ENCODE data around the gene TSPAN31. TPM values are rescaled to one million over a fixed set of nuclear protein-coding genes. Genes with fewer than 3 reads are reported as not detected.

TSPAN31 gene
- total RNA-seq, 2 experiments from 2014 or later = 21.8 to 23.0 TPM

GRCh38 chr12:57780284-57780897 lies 35.6 kb downstream of the TSPAN31 start:
- no peak for DNase-seq
- ChIA-PET CTCF (interaction anchor here (1.3 to 4.2 kb wide), 4 partner anchors 8 to 24 kb away, joined by 7 to 39 read pairs (median 10); partner anchors contain the start of genes EEF1AKMT3 and METTL1), POLR2A (interaction anchor here (1.0 to 2.0 kb wide), 3 partner anchors 8 to 118 kb away, joined by 3 to 11 read pairs (median 4); partner anchors contain the start of genes EEF1AKMT3, METTL1 and TSPAN31)
- H3K27ac Mint-ChIP-seq = peak overlapping the region; percentile 87
- H3K27me3 Mint-ChIP-seq = no peaks in the 10 kb centered on the region
- peaks cover 23% of the 10 kb centered on the region for H3K36me3 Mint-ChIP-seq (ENCODE audit: low read depth)
- no peak overlapping the region for H3K4me3 Mint-ChIP-seq
- H3K4me1 Mint-ChIP-seq = peaks cover 50% of the 10 kb centered on the region
- no peaks in the 10 kb centered on the region for H3K9me3 Mint-ChIP-seq

- H3K4me1 Mint-ChIP-seq = peaks cover 47% of the 10 kb centered on the region
- peak overlapping the region; percentile 87 for H3K27ac Mint-ChIP-seq
- H3K36me3 Mint-ChIP-seq (ENCODE audit: low read depth) = peaks cover 27% of the 10 kb centered on the region
- H3K27me3 Mint-ChIP-seq = no peaks in the 10 kb centered on the region
- POLR2A ChIA-PET = interaction anchor here (0.7 to 2.0 kb wide), 8 partner anchors 9 to 118 kb away, joined by 3 to 11 read pairs (median 4); partner anchors contain the start of genes CDK4, CTDSP2, EEF1AKMT3 and METTL1
- DNase-seq = no peak
- CTCF ChIA-PET = interaction anchor here (0.7 to 4.2 kb wide), 14 partner anchors 9 to 155 kb away, joined by 3 to 39 read pairs (median 4); partner anchors contain the start of genes CDK4, CTDSP2, CYP27B1 and EEF1AKMT3
- H3K4me3 Mint-ChIP-seq = peak overlapping the region; percentile 0
- H3K9me3 Mint-ChIP-seq = no peaks in the 10 kb centered on the region
These were observed 36.4 kb downstream of the TSPAN31 start for GRCh38 chr12:57781244-57781643.

GRCh38 chr12:57781801-57782200 lies 37.0 kb downstream of the TSPAN31 start:
- H3K9me3 Mint-ChIP-seq = no peaks in the 10 kb centered on the region
- peak overlapping the region; percentile 0 for H3K4me3 Mint-ChIP-seq
- peak overlapping the region; percentile 87 for H3K27ac Mint-ChIP-seq
- no peak for DNase-seq
- ChIA-PET POLR2A (interaction anchor here (0.7 to 2.0 kb wide), 7 partner anchors 10 to 117 kb away, joined by 3 to 11 read pairs (median 4); partner anchors contain the start of genes CDK4, CTDSP2, EEF1AKMT3 and METTL1), CTCF (interaction anchor here (0.7 to 4.2 kb wide), 14 partner anchors 9 to 154 kb away, joined by 3 to 39 read pairs (median 4); partner anchors contain the start of genes CDK4, CTDSP2, CYP27B1 and EEF1AKMT3)
- no peaks in the 10 kb centered on the region for H3K27me3 Mint-ChIP-seq
- peaks cover 30% of the 10 kb centered on the region for H3K36me3 Mint-ChIP-seq (ENCODE audit: low read depth)
- peaks cover 47% of the 10 kb centered on the region for H3K4me1 Mint-ChIP-seq

DNA sequence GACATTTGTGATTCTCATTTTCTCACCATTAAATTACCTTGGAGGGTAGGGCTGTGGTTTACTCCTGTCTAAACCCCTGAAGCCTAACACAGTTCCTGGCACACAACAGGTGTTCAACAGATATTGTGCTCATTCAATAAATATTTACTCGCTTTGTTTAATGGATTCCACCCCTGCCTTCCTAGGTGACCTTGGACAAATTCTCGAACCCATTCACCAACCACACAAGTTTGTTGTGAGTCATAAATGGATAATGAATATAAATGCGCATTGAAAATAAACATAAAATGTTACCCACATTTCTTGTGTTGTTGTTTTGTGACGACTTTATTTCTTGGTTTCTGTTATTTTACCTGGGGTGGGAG lies 37.4 kb downstream of the TSPAN31 start:
- Mint-ChIP-seq H3K4me1 (peaks cover 47% of the 10 kb centered on the region), H3K9me3 (no peaks in the 10 kb centered on the region), H3K36me3 (ENCODE audit: low read depth) (peaks cover 33% of the 10 kb centered on the region), H3K27me3 (no peaks in the 10 kb centered on the region), H3K27ac (peak overlapping the region; percentile 87), H3K4me3 (peak overlapping the region; percentile 99)
- CTCF ChIA-PET = interaction anchor here (0.9 to 2.8 kb wide), 12 partner anchors 10 to 126 kb away, joined by 4 to 32 read pairs (median 7); partner anchors contain the start of genes CYP27B1, EEF1AKMT3 and METTL1
- DNase-seq = no peak
- POLR2A ChIA-PET = interaction anchor here (0.9 to 2.4 kb wide), 13 partner anchors 10 to 159 kb away, joined by 4 to 15 read pairs (median 5); partner anchors contain the start of genes ATP23, CTDSP2, CYP27B1 and EEF1AKMT3

DNA sequence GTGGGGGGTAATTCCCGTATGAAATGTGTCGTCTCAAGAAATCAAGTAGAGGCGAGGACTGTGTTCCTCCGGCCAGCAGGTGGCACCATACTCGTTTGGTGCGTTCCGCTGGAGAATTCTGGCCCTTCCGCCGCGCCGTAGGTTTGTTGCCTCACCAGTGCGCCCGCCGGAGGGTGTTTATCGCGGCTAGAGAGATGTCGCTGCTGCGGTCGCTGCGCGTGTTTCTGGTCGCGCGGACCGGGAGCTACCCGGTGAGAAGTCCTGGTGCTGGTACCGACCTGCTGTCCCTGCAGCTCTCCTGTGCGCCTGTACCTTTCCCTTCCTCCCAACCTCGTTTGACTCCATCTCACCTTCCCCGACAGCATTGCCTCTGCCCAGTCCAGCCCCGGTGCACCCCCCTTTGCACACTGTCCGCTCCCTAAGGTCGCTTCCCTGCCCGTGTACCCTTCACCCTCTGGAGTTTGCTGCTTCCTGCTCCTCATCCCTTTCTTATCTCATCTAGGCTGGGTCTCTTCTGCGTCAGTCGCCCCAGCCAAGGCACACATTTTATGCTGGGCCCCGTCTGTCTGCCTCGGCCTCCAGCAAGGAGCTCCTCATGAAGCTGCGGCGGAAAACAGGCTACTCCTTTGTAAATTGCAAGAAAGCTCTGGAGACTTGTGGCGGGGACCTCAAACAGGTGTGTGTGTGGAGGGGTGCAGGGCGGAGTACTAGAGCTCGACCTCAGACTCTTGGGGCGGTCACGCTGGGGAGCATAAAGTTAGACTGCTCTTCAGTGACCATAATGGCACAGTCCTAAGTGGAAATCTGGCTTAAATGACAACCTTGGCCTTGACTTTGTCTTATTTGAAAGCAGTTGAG lies 38.0 kb downstream of the TSPAN31 start, which contains the start of gene TSFM:
Gene TSFM (plus strand): TSS at position 180 of the 858 bp plus-strand sequence. CDS start 15 bp downstream, at position 195.
- DNase-seq = peak; percentile 97
- POLR2A ChIA-PET = interaction anchor here (0.7 to 2.4 kb wide), 20 partner anchors 9 to 304 kb away, joined by 3 to 15 read pairs (median 5); partner anchors contain the start of genes ATP23, CTDSP2, CYP27B1 and EEF1AKMT3
- no peaks in the 10 kb centered on the region for H3K9me3 Mint-ChIP-seq
- peaks cover 47% of the 10 kb centered on the region for H3K4me1 Mint-ChIP-seq
- no peaks in the 10 kb centered on the region for H3K27me3 Mint-ChIP-seq
- CTCF ChIA-PET = interaction anchor here (0.7 to 2.8 kb wide), 20 partner anchors 9 to 154 kb away, joined by 3 to 32 read pairs (median 6); partner anchors contain the start of genes CTDSP2, CYP27B1, EEF1AKMT3 and METTL1
- H3K36me3 Mint-ChIP-seq (ENCODE audit: low read depth) = peaks cover 38% of the 10 kb centered on the region
- H3K4me3 Mint-ChIP-seq = peak within 1 kb of the TSS; percentile 99
- H3K27ac Mint-ChIP-seq = peak within 1 kb of the TSS; percentile 87

DNA sequence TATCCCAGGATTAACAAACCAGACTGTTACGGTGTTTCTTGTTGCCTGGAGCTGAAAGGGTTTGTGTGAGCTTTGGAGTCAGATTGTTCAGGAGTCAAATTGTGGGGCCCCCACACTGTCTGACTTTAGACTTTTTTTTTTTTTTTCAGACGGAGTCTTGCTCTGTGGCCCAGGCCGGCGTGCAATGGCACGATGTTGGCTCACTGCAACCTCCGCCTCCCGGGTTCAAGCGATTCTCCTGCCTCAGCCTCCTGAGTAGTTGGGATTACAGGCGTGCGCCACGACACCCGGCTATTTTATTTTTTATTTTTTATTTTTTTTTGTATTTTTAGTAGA lies 38.6 kb downstream of the TSPAN31 start:
- Mint-ChIP-seq H3K4me1 (peaks cover 46% of the 10 kb centered on the region), H3K4me3 (peak overlapping the region; percentile 99), H3K27ac (peak overlapping the region; percentile 87), H3K9me3 (no peaks in the 10 kb centered on the region), H3K36me3 (ENCODE audit: low read depth) (peaks cover 40% of the 10 kb centered on the region), H3K27me3 (no peaks in the 10 kb centered on the region)
- no peak for DNase-seq
- POLR2A ChIA-PET = interaction anchor here (0.7 to 2.4 kb wide), 20 partner anchors 10 to 304 kb away, joined by 3 to 15 read pairs (median 5); partner anchors contain the start of genes ATP23, CTDSP2, CYP27B1 and EEF1AKMT3
- CTCF ChIA-PET = interaction anchor here (0.9 to 2.8 kb wide), 16 partner anchors 9 to 154 kb away, joined by 3 to 32 read pairs (median 7); partner anchors contain the start of genes CTDSP2, CYP27B1, EEF1AKMT3 and METTL1

- no peaks in the 10 kb centered on the region for H3K27me3 Mint-ChIP-seq
- no peak for DNase-seq
- H3K4me3 Mint-ChIP-seq = peak overlapping the region; percentile 70
- CTCF ChIA-PET = interaction anchor here (1.2 to 1.5 kb wide), 5 partner anchors 12 to 153 kb away, joined by 3 to 15 read pairs (median 6); partner anchors contain the start of genes EEF1AKMT3 and METTL1
- peak overlapping the region; percentile 2 for H3K27ac Mint-ChIP-seq
- H3K4me1 Mint-ChIP-seq = peaks cover 43% of the 10 kb centered on the region
- POLR2A ChIA-PET = interaction anchor here (1.1 to 2.4 kb wide), 8 partner anchors 12 to 120 kb away, joined by 3 to 15 read pairs (median 7); partner anchors contain the start of genes CTDSP2, CYP27B1, EEF1AKMT3 and METTL1
- H3K9me3 Mint-ChIP-seq = no peaks in the 10 kb centered on the region
- peaks cover 42% of the 10 kb centered on the region for H3K36me3 Mint-ChIP-seq (ENCODE audit: low read depth)
These were observed 39.0 kb downstream of the TSPAN31 start for GRCh38 chr12:57783861-57784260.

- Mint-ChIP-seq H3K36me3 (ENCODE audit: low read depth) (peaks cover 39% of the 10 kb centered on the region), H3K4me3 (no peak overlapping the region), H3K27me3 (no peaks in the 10 kb centered on the region), H3K27ac (no peak overlapping the region), H3K9me3 (no peaks in the 10 kb centered on the region), H3K4me1 (peaks cover 7% of the 10 kb centered on the region)
- no peak for DNase-seq
- ChIA-PET CTCF (interaction anchor here (0.8 to 1.7 kb wide), 5 partner anchors 8 to 37 kb away, joined by 4 to 9 read pairs (median 5); partner anchors contain the start of gene TSFM), POLR2A (interaction anchor here (0.8 to 2.6 kb wide), 2 partner anchors 8 to 11 kb away, joined by 3 to 11 read pairs; partner anchors contain the start of gene TSFM)
These were observed 49.1 kb downstream of the TSPAN31 start for GRCh38 chr12:57793920-57794319.

DNA sequence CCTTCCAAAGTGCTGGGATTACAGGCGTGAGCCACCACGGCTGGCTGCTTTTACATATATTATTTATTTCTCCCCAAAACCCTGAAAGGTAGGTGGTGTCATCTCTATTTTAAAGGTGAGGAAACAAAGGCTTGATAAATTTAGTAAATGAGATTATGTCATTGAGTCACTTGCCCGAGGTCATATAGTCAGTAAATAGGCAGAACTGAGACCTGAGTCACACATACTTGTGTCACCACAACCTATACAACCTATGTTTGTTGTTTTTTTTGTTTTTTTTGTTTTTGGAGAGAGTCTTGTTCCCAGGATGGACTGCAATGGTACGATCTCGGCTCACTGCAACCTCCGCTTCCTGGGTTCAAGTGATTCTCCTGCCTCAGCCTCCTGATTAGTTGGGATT lies 50.5 kb downstream of the TSPAN31 start:
- no peak for DNase-seq
- Mint-ChIP-seq H3K36me3 (ENCODE audit: low read depth) (peaks cover 37% of the 10 kb centered on the region), H3K4me1 (peaks cover 7% of the 10 kb centered on the region), H3K27ac (no peak overlapping the region), H3K27me3 (no peaks in the 10 kb centered on the region), H3K9me3 (no peaks in the 10 kb centered on the region), H3K4me3 (no peak overlapping the region)
- CTCF ChIA-PET = no interaction called here
- POLR2A ChIA-PET = no interaction called here

GRCh38 chr12:57796996-57797395 lies 52.2 kb downstream of the TSPAN31 start:
- POLR2A ChIA-PET = interaction anchor here (1.6 kb wide), 1 partner anchor 21 kb away, joined by 3 read pairs; the partner anchor contains the start of gene AVIL
- DNase-seq = no peak
- Mint-ChIP-seq H3K27me3 (no peaks in the 10 kb centered on the region), H3K9me3 (no peaks in the 10 kb centered on the region), H3K27ac (no peak overlapping the region), H3K36me3 (ENCODE audit: low read depth) (peaks cover 36% of the 10 kb centered on the region), H3K4me3 (no peak overlapping the region), H3K4me1 (peaks cover 7% of the 10 kb centered on the region)
- CTCF ChIA-PET = interaction anchor here (2.8 kb wide), 1 partner anchor 14 kb away, joined by 8 read pairs; the partner anchor contains the start of gene TSFM

DNA sequence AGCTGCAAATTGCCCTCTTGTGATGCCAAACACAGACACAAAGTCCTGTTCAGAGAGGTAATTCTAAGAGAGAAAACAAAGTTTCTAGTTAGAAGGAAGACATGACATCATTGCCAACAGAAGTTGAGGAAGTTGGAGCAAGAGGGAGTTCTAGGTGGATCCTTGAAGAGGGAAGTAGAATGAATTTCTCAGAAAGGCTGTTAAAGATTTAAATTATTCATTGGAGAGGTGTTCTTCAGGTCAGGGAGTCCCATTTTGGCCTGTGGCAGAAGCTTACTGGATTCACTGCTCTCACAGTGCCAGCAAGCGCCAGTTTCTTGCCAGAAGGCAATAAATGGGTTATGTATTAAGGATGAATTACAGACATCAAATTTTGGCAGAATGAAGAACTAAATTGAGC lies 53.1 kb downstream of the TSPAN31 start:
- no peaks in the 10 kb centered on the region for H3K9me3 Mint-ChIP-seq
- H3K27ac Mint-ChIP-seq = no peak overlapping the region
- DNase-seq = no peak
- POLR2A ChIA-PET = interaction anchor here (1.1 kb wide), 1 partner anchor 101 kb away, joined by 3 read pairs; no protein-coding TSS in a partner anchor
- CTCF ChIA-PET = interaction anchor here (2.4 to 2.8 kb wide), 2 partner anchors 15 to 107 kb away, joined by 7 to 8 read pairs; partner anchors contain the start of gene TSFM
- peaks cover 33% of the 10 kb centered on the region for H3K36me3 Mint-ChIP-seq (ENCODE audit: low read depth)
- no peaks in the 10 kb centered on the region for H3K27me3 Mint-ChIP-seq
- peaks cover 7% of the 10 kb centered on the region for H3K4me1 Mint-ChIP-seq
- no peak overlapping the region for H3K4me3 Mint-ChIP-seq
